A673 (cell line): ENCODE results near the gene POLR2J. TPM values are rescaled to one million over a fixed set of nuclear protein-coding genes. Genes with fewer than 3 reads are reported as not detected.

ENCODE experiments used
- BruUV-seq: library from RNA; stranded (reverse); fragments of 400-500 nt; replicated peaks from 2 replicates; lab custom pipeline; 2021; lab: Mats Ljungman, UMichigan
- CTCF ChIA-PET: fragments of 300-600 bp; sonication (Branson Sonifier 250); formaldehyde crosslinking; loops from one replicate; lab custom pipeline; 2022; ENCODE audit warnings: antibody characterized with exemption; lab: Charles Lee
- POLR2A ChIA-PET: fragments of 300-600 bp; sonication (Branson Sonifier 250); formaldehyde crosslinking; loops from one replicate; lab custom pipeline; 2022; ENCODE audit warnings: antibody characterized with exemption; ENCODE audit not compliant: low non-redundant PET; lab: Charles Lee
- DNase-seq: peaks from one replicate; pipeline ENCODE4 v3.0.0-alpha.2; 2015; ENCODE audit warnings: low spot score
- H3K27ac ChIP-seq: fragments of 200-600 bp; sonication (generic); 2 replicates; pipeline ENCODE4 v1.5.1; 2016; ENCODE audit warnings: mixed run types, low read depth, mild to moderate bottlenecking, mixed read lengths, antibody characterized with exemption, low read length; ENCODE audit not compliant: poor library complexity, severe bottlenecking
- H3K27me3 ChIP-seq: fragments of 200-600 bp; sonication (generic); replicated peaks from 2 replicates; pipeline ENCODE4 v1.6.1; 2017; ENCODE audit warnings: mixed run types, low read depth, mild to moderate bottlenecking, mixed read lengths, antibody characterized with exemption, low read length; ENCODE audit not compliant: insufficient read depth, poor library complexity
- H3K36me3 ChIP-seq: fragments of 200-600 bp; sonication (generic); 2 replicates; pipeline ENCODE4 v1.6.1; 2016; ENCODE audit warnings: mixed run types, mild to moderate bottlenecking, mixed read lengths, antibody characterized with exemption, low read length; ENCODE audit not compliant: insufficient read depth, poor library complexity, severe bottlenecking
- H3K4me1 ChIP-seq: fragments of 200-600 bp; sonication (generic); 2 replicates; pipeline ENCODE4 v1.6.1; 2017; ENCODE audit warnings: mixed run types, mild to moderate bottlenecking, mixed read lengths, antibody characterized with exemption, low read length; ENCODE audit not compliant: insufficient read depth, poor library complexity, severe bottlenecking
- H3K4me3 ChIP-seq: fragments of 200-600 bp; sonication (generic); 2 replicates; pipeline ENCODE4 v1.5.1; 2016; ENCODE audit warnings: low read depth, mixed run types, mild to moderate bottlenecking, mixed read lengths, low read length; ENCODE audit not compliant: poor library complexity, severe bottlenecking
- H3K9me3 ChIP-seq: fragments of 200-600 bp; sonication (generic); 2 replicates; pipeline ENCODE4 v1.6.1; 2016; ENCODE audit warnings: mixed run types, low read depth, mild to moderate bottlenecking, mixed read lengths, antibody characterized with exemption, low read length; ENCODE audit not compliant: poor library complexity, severe bottlenecking
- EZH2 ChIP-seq: fragments of 200-600 bp; sonication (generic); IDR thresholded peaks from 2 replicates; pipeline ENCODE4 v1.6.1; 2017; ENCODE audit warnings: borderline replicate concordance, low read depth, mild to moderate bottlenecking, mixed read lengths, antibody characterized with exemption, low read length; ENCODE audit not compliant: poor library complexity, severe bottlenecking
- intact Hi-C: fragments of 100-400 bp; cut with micrococcal nuclease; formaldehyde crosslinking; loops from one replicate; pipeline ENCODE4 v1.10.0; 2022; ENCODE audit not compliant: unreplicated experiment
- total RNA-seq: library from RNA; stranded (reverse); gene quantifications from 2 replicates; pipeline ENCODE4 v1.2.3, GENCODE V29; 2021
- TF ChIP-seq, protein P1 (sequence below): fragments of 300-800, 200-600 bp; sonication (generic); conservative IDR thresholded peaks from 2 replicates; pipeline ENCODE4 v1.5.1; 2017; ENCODE audit warnings: low read depth, mild to moderate bottlenecking, antibody characterized with exemption, low read length, moderate library complexity, mixed read lengths

The POLR2J gene
- total RNA-seq, 1 experiment from 2014 or later = 52.2 TPM

DNA sequence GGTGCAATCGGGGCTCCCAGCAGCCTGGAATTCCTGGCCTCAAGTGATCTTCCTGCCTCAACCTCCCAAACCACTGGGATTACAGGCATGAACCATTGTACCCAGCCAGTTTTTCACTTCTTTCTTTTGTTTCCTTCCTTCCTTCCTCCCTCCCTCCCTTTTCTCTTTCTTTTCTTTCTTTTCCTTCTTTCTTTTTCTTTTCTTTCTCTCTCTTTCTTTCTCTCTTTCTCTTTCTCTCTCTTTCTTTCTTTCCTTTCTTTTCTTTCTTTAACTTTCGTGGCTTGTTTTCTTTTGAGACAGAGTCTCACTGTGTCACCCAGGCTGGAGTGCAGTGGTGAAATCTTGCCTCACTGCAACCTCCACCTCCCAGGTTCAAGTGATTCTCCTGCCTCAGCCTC, 33.0 kb downstream of the POLR2J start:
- POLR2A ChIA-PET = no interaction called here
- BruUV-seq = no TSS peak
- intact Hi-C loops = no loop called here
- Histone ChIP-seq H3K4me1 (no peaks in the 10 kb centered on the region), H3K36me3 (no peaks in the 10 kb centered on the region), H3K27ac (no peak overlapping the region), H3K27me3 (no peaks in the 10 kb centered on the region), H3K9me3 (no peaks in the 10 kb centered on the region), H3K4me3 (no peak overlapping the region)
- no peak for DNase-seq
- CTCF ChIA-PET = no interaction called here
- no peak for TF ChIP-seq EZH2

DNA sequence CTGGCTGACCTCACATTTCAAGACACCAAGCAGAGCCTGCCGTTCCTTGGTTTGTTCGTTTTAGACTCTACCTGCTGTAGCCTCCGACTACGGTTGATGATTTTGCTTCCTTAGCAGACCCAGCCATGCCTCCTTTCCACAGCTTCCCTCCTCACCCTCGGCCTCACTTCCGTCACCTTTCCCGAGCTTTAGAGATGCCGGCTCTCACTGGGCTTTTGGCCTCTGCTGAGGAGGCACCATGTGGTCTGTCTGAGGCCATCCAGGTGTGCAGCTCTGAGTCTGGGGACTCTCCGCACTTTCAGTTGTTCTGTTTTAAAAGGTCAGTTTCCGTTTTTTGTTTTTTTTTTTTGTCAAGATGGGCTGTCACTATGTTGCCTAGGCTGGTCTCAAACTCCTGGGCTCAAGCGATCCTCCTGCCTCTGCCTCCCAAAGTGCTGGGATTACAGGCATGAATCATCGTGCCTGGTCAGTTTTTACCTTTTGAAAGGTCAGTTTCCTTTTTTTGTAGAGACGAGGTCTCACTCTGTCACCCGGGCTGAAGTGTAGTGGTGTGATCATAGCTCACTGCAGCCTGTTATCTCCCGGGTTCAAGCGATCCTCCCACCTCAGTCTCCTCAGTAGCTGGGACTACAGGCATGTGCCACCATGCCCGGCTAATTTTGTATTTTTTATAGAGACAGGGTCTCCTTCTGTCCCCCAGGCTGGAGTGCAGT, 33.6 kb downstream of the POLR2J start:
- Histone ChIP-seq H3K27ac (no peak overlapping the region), H3K4me3 (no peak overlapping the region), H3K4me1 (no peaks in the 10 kb centered on the region), H3K36me3 (no peaks in the 10 kb centered on the region), H3K9me3 (no peaks in the 10 kb centered on the region), H3K27me3 (no peaks in the 10 kb centered on the region)
- no peak for TF ChIP-seq EZH2
- TF ChIP-seq, protein P1, sequence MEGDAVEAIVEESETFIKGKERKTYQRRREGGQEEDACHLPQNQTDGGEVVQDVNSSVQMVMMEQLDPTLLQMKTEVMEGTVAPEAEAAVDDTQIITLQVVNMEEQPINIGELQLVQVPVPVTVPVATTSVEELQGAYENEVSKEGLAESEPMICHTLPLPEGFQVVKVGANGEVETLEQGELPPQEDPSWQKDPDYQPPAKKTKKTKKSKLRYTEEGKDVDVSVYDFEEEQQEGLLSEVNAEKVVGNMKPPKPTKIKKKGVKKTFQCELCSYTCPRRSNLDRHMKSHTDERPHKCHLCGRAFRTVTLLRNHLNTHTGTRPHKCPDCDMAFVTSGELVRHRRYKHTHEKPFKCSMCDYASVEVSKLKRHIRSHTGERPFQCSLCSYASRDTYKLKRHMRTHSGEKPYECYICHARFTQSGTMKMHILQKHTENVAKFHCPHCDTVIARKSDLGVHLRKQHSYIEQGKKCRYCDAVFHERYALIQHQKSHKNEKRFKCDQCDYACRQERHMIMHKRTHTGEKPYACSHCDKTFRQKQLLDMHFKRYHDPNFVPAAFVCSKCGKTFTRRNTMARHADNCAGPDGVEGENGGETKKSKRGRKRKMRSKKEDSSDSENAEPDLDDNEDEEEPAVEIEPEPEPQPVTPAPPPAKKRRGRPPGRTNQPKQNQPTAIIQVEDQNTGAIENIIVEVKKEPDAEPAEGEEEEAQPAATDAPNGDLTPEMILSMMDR = no peak
- ChIA-PET POLR2A (no interaction called here), CTCF (no interaction called here)
- no TSS peak for BruUV-seq
- intact Hi-C loops = no loop called here
- DNase-seq = no peak

DNA sequence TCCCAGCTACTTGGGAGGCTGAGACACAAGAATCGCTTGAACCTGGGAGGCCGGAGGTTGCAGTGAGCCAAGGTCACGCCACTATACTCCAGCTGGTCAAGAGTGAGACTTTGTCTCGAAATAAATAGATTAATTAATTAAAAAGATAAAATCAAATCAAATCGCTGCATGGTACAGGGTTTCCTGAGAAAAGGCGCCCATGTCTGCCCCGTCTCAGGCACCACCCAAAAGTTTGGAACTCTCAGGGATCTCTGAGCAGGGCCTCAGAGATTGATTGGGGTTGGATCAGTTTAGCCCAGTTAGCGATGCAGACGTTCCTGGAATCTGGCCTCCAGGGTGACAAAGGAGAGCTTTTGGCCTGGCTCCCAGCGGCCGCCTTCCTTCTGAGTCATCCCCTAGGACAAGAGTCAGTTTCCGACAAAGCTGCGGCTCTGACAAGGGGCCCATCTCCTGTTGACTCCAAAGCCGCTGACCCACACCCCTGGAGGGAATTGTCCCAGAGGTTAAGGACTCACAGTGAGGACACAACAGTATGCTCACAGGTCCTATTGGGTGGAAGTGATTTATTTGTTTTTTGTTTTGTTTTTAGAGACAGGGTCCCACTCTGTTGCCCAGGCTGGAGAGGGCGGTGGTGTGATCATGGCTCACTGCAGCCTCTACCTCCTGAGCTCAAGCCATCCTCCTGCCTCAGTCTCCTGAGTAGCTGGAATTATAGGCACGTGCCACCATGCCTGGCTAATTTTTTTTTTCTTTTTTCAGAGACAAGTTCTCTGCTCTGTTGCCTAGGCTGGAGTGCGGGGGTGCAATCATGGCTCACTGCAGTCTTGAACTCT, 38.5 kb downstream of the POLR2J start:
- Histone ChIP-seq H3K4me3 (no peak overlapping the region), H3K27me3 (no peaks in the 10 kb centered on the region), H3K9me3 (no peaks in the 10 kb centered on the region), H3K27ac (no peak overlapping the region), H3K36me3 (no peaks in the 10 kb centered on the region), H3K4me1 (no peaks in the 10 kb centered on the region)
- ChIA-PET POLR2A (interaction anchor here (0.6 kb wide), 1 partner anchor 789 kb away, joined by 9 read pairs; no protein-coding TSS in a partner anchor), CTCF (no interaction called here)
- intact Hi-C loops = no loop called here
- DNase-seq = no peak
- TF ChIP-seq, protein P1 = no peak
- no peak for TF ChIP-seq EZH2
- no TSS peak for BruUV-seq
